GM21526 (cell line): ENCODE data around the gene GRPEL1.
A peak's percentile ranks its signal among the peaks of the same experiment; 100 is the strongest.
"Not testable (repeated sequence)": the region's sequence is repeated elsewhere in the genome, so short reads cannot be mapped to it uniquely, and the experiment has no call there.

Experiments used
- ATAC-seq: cut with Tn5 transposase; IDR thresholded peaks from one replicate; pipeline ENCODE4 v1.9.1; 2021; ENCODE audit warnings: moderate library complexity; ENCODE audit not compliant: unreplicated experiment, low FRiP score

Gene GRPEL1

DNA sequence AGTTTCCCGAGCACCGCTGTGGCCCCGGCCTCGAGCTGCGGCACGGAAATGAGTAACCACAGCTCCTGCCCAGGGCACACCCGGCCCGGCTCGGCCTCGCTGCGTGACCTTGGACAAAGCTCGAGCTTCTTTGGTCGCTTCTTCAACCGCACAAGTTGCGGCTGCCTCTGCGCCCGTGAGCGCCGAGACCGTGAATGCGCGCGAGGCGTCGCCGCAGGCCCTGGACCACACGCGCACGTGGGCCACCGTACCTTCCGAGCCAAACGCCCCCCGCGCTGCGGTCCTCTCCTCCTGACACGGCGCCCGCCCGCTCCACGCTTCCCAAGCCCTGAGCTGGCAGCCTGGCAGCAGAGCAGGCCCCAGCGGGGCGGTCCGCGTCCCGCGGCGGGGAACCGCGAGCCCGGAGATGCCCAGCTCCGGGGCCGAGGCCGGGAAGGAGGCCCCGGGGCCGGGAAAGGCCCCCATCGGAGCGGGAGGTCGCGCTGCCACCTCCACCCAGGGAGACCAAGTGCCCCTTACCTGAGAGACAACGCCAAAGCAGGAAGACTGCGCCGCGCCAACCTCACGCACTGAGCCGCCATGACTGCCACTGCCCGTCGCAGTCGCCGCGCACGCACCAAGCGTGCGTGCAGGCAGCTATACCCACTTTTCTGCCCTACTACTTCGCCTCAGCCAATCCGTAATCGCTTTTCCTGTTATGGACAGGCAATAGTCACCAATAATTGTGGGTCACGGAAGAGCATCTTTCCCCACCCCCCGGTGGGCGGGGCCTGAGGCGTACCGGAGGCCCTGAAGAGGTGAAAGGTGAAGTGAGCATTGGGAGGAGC is at the start of gene GRPEL1:
Gene GRPEL1 (minus strand): TSS at position 613 of the 827 bp plus-strand sequence. CDS start 32 bp downstream, at position 581.
- ATAC-seq, result peak; percentile 90

DNA sequence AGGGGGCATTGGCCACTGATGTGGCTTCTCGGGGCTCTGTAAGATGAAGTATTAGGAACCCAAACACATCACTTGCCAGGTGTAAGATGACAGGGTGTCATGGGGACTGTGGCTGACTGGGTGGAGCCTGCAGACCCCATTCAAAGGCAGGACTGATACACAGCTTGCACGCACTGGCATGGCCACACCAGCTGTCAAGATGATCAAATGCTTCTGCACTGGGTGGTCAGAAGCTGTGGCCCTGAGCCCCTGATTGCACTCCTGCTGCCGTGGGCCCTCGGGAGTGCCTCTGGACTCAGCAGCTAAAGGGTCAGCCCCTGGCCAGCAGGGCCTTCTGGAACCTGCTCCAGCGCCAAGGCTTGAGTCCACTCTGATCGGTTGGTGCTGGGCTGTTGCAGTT is 48.8 kb upstream of the GRPEL1 start:
- ATAC-seq, result no peak

GRCh38 chr4:7115557-7116340 is 47.9 kb upstream of the GRPEL1 start:
- no peak for ATAC-seq

DNA sequence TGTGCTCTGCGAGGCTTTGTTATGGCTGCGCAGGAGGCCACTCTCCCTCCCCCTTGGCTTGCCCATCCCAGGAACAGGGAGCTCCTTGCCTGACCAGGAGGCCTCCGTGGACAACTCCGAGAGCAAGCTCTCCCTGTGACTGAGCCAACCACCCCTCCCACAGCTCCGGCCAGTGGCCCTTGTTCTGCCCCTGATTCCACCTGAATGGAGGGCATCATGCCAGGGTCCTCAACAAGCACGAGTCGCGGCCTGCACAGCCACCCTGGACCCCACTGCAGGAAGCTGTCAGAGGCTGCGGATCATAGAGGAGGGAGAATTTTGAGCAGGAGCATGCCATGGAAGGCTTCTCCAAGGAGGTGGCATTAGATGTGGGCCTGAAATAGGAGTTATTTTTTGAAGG is 44.8 kb upstream of the GRPEL1 start:
- no peak for ATAC-seq

GRCh38 chr4:7111441-7111840 is 43.6 kb upstream of the GRPEL1 start:
- ATAC-seq, result no peak

- no peak for ATAC-seq
Observed at GRCh38 chr4:7110546-7110945, 42.7 kb upstream of the GRPEL1 start.

GRCh38 chr4:7109169-7109568 is 41.3 kb upstream of the GRPEL1 start:
- no peak for ATAC-seq

DNA sequence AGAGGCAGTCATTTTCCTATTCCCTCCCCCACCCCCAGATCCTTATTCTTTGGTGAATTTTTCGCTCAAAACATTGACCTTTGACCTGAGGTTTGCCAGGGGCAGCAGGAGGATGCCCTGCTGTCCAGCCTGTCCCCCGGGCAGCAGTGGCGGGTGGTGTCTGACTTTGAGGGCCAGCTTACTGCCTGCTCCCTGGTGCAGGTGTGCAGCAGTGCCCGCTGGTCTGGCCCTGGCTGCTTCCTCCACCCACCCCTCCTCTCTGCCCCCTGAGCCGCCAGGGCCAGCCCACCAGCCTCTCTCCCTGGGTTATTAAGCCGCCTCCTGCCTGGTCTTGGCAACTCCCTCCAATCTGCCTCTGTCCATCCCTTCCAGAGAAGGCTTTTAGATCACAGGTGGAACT is 40.8 kb upstream of the GRPEL1 start:
- ATAC-seq, result no peak

DNA sequence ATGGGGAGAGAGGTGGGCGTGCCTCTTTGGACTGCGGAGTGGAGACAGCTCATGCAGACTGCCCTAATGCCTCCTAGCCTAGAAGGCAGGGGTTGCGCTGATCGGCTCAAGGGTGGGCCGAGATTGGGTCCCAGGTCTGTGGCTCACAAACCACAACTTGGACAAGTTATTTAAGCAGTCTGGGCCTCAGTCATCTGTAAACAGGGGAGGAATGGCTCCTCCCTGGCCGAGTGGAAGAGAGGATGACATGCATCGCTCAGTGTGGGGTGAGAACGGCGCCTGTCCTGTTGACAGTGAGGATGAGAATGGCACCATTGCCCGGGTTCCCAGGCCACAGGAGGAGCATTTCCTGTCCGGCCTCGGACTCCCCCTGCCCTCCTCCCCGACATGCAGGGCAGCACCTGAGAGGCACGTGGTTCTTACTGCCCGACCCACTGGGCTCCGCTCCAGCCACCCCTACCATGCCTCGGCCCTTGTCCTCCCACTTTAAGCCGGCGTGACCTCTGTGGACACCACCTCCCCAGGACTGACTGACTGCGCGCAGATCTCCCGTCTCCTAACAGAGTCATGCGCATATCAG is 40.3 kb upstream of the GRPEL1 start:
- no peak for ATAC-seq

DNA sequence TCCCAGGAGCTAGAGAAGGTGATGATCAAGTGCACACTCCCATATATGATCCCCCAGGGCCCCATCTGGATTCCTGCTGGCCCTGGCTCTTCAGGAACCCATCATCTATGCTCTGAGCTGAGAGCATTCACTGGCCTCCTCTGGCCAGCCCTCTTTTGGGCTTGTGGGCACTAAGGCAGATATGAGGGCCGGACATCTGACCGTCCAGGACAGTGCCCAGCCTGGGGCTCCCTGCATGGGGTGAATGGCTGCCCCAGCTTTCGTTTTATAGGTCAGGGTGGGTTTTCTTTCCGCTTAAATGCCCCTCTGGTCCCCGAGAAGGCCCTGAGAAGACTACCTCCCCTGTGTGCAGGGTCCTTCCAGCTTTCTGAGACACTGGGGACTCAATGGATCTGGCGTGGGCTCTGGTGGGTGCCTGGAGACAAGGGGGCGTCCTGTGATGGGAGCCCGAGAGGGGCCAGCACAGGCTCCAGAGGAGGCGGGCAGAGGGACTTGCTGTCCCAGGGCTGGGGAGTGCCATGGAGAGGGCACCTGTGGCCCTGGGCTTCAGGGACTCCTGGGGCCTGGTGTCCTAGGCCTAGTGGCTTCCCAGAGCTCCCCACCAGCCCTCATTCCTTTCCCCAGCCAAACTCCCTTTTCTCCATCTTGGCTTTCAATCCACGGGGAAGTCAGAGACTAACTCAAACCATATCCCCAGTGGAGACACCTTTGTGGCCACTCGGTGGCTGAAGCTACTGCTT is 39.5 kb upstream of the GRPEL1 start:
- ATAC-seq, result no peak

GRCh38 chr4:7105276-7105675 is 37.4 kb upstream of the GRPEL1 start:
- ATAC-seq, result no peak

GRCh38 chr4:7104366-7105031 is 36.6 kb upstream of the GRPEL1 start:
- no peak for ATAC-seq

DNA sequence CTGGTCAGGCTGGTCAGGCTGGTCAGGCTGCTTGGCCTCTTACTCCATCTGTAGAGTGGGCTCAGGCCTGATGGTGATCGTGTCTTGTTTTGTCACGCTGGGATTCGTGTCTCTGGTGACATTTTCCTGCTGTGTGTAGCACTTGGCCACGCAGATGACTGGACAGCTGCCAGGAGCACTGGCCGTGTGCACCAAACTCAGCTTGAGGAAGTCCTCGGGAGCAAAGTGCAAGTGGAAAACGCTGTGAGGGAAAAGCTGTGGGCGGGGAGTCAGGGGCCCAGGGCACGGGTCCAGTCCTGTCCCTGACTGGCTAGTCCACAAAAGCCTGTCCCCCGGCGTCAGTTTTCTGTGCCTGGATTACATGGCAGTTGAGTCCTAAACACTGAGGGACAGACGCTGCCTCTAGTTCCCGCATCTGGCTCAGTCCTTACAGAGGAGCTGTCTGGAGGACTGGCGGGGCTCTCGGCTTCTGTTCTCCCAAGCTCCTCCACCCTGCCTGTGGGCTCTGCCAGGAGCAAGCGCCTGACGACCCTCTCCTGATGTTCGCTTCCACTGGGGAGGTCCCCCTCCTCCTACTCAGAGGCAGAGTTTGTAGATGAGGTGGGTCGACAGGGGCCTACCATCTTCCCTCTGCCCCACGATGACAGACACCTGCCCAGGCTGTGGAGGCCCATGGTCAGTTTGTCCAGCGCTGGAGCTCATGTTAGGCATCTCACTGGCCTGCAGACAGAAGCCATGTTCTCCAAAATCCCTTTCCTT is 35.9 kb upstream of the GRPEL1 start:
- no peak for ATAC-seq

DNA sequence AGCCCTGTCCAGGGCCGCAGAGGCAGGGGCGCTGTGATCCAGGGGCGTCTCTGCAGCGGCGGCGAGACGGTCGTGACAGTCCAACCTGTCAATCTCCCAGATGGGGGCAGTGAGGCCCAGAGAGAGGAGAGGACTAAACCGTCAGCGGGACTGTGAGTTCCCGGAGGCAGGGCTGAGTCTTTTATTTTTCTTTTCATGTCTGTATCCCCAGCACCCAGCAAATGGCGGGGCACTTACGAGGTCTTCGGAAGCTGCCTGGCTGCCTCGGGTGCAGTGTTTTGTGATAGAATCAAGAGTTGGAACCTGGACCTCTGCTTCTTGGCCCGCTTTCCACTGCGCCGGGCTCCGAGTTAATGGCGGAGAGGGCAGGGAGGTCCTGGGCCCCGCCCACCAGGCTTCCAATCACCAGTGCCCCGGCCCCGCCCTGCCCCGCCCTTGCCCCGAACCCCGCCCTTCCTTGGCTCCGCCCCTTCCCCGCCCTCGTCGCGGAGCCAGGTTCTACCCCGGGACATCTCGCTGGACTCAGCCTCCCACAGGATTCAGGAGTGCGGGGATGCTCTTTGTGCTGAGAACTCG is 35.3 kb upstream of the GRPEL1 start:
- ATAC-seq, result peak; percentile 80

GRCh38 chr4:7102516-7102909 is 34.6 kb upstream of the GRPEL1 start:
- not testable (repeated sequence) for ATAC-seq

- peak; percentile 75 for ATAC-seq
Observed at GRCh38 chr4:7101692-7102515, 34.0 kb upstream of the GRPEL1 start.

DNA sequence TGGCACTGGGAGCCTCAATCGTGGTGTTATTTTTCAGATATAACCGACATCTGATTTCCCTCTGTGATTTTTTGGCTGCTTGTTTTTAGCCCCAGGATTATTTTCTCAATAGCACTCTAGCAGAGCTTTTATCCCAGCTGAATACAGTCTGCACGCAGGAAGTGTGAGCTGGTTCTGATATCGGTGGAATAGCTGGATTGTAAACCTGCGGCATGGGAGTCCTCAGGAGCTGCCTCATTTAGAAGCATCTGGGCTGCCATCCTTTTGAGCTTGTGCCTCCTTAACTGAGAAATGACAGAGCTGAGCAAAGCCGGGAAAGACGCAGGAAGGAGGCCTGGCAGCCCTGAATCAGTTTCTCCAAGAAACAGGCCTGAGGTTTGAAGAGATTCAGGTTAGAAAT is 28.4 kb upstream of the GRPEL1 start:
- ATAC-seq, result no peak

DNA sequence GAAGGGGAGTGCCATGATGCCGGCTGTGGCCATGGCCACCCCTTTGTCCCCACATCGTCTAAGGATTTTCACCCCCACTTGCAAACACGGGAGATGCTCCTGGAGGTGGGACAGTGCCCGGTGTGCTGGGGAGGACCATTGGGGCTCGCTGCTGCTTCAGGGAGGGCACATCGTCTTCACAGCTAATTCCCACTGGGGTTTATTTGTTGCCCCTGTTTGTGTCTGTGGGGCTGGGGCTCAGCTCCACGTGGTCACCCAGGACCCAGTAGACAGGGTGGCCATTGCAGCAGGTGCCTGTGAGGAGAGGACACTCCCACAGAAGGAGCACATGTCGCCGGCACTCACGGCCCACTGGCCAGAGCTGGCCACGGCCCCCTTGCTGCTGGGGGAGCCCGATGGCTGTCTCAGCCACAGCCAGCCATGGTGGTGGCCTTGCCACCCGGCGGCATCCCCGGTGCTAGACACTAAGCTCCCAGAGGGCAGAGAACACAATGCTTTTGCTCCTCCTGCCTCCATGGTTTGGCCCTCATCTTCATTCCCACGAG is 27.8 kb upstream of the GRPEL1 start:
- no peak for ATAC-seq
